Kidney (tissue), 14 donors: Measurements from ENCODE around the gene RIN3. TPM values are rescaled to one million over a fixed set of nuclear protein-coding genes. Genes with fewer than 3 reads are reported as not detected.

Source experiments
- DNase-seq, 5 donors: peaks; one replicate each; pipeline ENCODE4 v3.0.0-alpha.2; 2013 to 2020
- FAIRE-seq: peaks from 2 replicates; lab custom pipeline; 2012; peaks lifted over from hg19 to GRCh38; lab: Jason Lieb, UNC
- H3K27ac ChIP-seq, 2 donors: one replicate each; pipeline ENCODE4 v1.7.0; 2013; ENCODE audit warnings: low read depth in 2 of 2, low read length in 2 of 2, inconsistent platforms in 1 of 2
- H3K27me3 ChIP-seq: one replicate; pipeline ENCODE4 v1.7.1; 2013; ENCODE audit warnings: low read length, inconsistent platforms; ENCODE audit not compliant: control insufficient read depth, insufficient read depth
- H3K36me3 ChIP-seq, 3 donors: one replicate each; pipeline versions ENCODE4 v1.7.0 to v1.7.1; 2013; ENCODE audit warnings: low read length in 3 of 3, control low read depth in 1 of 3, inconsistent platforms in 1 of 3; ENCODE audit not compliant: insufficient read depth in 3 of 3, control insufficient read depth in 2 of 3
- H3K4me1 ChIP-seq, 3 donors: one replicate each; pipeline versions ENCODE4 v1.7.0 to v1.7.1; 2013; ENCODE audit warnings: low read length in 3 of 3, inconsistent platforms in 1 of 3, low read depth in 1 of 3; ENCODE audit not compliant: control insufficient read depth in 2 of 3, insufficient read depth in 2 of 3
- H3K4me3 ChIP-seq, 3 donors: one replicate each; pipeline versions ENCODE4 v1.7.0 to v1.8.1; 2013; ENCODE audit warnings: low read length in 3 of 3, control low read depth in 1 of 3, inconsistent platforms in 1 of 3
- H3K9ac ChIP-seq, 3 donors: one replicate each; pipeline versions ENCODE4 v1.7.0 to v1.7.1; 2013; ENCODE audit warnings: low read length in 3 of 3, control low read depth in 1 of 3, inconsistent platforms in 1 of 3
- H3K9me3 ChIP-seq, 3 donors: one replicate each; pipeline versions ENCODE4 v1.7.0 to v1.7.1; 2013; ENCODE audit warnings: low read length in 3 of 3, control low read depth in 1 of 3, inconsistent platforms in 1 of 3; ENCODE audit not compliant: control insufficient read depth in 2 of 3, insufficient read depth in 1 of 3
- intact Hi-C: fragments of 100-400 bp; cut with DNase I; formaldehyde crosslinking; loops from one replicate; pipeline ENCODE4 v1.11.1; 2022
- polyA plus RNA-seq: library from polyadenylated mRNA; stranded (reverse); fragments of 350-450 nt; fragmentation: Illumina TruSeq; extraction: RNeasy Lipid Tissue Mini Kit (QIAGEN cat#74804); gene quantifications from one replicate; pipeline ENCODE4 v1.2.3, GENCODE V29; 2014; ENCODE audit warnings: low read depth, low replicate concordance; ENCODE audit not compliant: insufficient read depth
- total RNA-seq: library from RNA; stranded (reverse); fragmentation: NEBNext Ultra II Directional; extraction: Animal tissue kit (Norgen Biotek cat#: 25700); gene quantifications from one replicate; pipeline ENCODE4 v1.2.1, GENCODE V29; 2021
- TF ChIP-seq, protein P1 (sequence below): IDR thresholded peaks from 3 replicates; pipeline ENCODE4 v1.5.1; 2012; ENCODE audit warnings: mild to moderate bottlenecking, moderate library complexity, borderline replicate concordance; ENCODE audit not compliant: insufficient read depth; ENCODE audit errors: extremely low read depth
- donor health status: control.
- donor health status: control.
- donor health status: control.
- donor health status: control.
- donor health status: control.
- donor health status: DM: yes; HTN: yes; CAD: no.
- donor health status: Normal renal cell carcinoma (clear cell type).

RIN3 gene
- total and polyA plus RNA-seq, 2 donors from 2014 or later = 7.1 to 30.4 TPM

GRCh38 chr14:92716131-92716530, 202.6 kb downstream of the RIN3 start:
- intact Hi-C loops = loop anchor here (10.0 kb wide), 1 partner anchor 69 kb away; no protein-coding TSS in a partner anchor
- no peak overlapping the region for H3K9ac ChIP-seq
- TF ChIP-seq, protein P1, sequence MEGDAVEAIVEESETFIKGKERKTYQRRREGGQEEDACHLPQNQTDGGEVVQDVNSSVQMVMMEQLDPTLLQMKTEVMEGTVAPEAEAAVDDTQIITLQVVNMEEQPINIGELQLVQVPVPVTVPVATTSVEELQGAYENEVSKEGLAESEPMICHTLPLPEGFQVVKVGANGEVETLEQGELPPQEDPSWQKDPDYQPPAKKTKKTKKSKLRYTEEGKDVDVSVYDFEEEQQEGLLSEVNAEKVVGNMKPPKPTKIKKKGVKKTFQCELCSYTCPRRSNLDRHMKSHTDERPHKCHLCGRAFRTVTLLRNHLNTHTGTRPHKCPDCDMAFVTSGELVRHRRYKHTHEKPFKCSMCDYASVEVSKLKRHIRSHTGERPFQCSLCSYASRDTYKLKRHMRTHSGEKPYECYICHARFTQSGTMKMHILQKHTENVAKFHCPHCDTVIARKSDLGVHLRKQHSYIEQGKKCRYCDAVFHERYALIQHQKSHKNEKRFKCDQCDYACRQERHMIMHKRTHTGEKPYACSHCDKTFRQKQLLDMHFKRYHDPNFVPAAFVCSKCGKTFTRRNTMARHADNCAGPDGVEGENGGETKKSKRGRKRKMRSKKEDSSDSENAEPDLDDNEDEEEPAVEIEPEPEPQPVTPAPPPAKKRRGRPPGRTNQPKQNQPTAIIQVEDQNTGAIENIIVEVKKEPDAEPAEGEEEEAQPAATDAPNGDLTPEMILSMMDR = no peak
- H3K27me3 ChIP-seq = no peaks in the 10 kb centered on the region
- H3K9me3 ChIP-seq = no peaks in the 10 kb centered on the region
- H3K27ac ChIP-seq = no peak overlapping the region
- DNase-seq (no peak), FAIRE-seq (no peak)
- no peak overlapping the region for H3K4me3 ChIP-seq
- H3K4me1 ChIP-seq = no peaks in the 10 kb centered on the region
- peaks cover 0 to 27% (median 15%) of the 10 kb centered on the region in 3 donors for H3K36me3 ChIP-seq

- H3K4me3 ChIP-seq = no peak overlapping the region
- no peak overlapping the region for H3K9ac ChIP-seq
- no peak for FAIRE-seq
These were observed 204.0 kb downstream of the RIN3 start for GRCh38 chr14:92717571-92718042.

DNA sequence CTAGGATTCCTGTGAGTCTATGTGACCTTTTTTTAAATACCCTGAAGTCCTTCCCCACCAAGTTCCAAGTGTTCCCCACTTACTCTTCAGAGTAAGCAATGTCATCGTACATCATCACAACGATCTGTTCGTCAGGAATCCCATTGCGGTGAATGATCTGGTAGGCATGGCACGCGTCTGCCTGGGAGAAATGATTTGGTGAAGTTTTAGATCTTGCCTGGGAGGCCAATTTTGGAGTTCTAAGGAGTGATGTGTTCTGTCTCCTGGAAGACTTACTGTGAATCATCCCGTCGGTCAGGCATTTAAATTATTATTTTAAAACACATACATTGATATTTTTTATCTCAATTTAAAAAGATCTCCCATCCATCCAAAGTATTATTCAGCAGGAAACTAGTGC, 205.1 kb downstream of the RIN3 start:
- Histone ChIP-seq H3K36me3 (peaks cover 0 to 21% (median 5%) of the 10 kb centered on the region in 3 donors), H3K9ac (no peak overlapping the region), H3K4me1 (no peaks in the 10 kb centered on the region), H3K27ac (no peak overlapping the region), H3K9me3 (no peaks in the 10 kb centered on the region), H3K27me3 (no peaks in the 10 kb centered on the region), H3K4me3 (no peak overlapping the region)
- intact Hi-C loops = loop anchor here (10.0 kb wide), 1 partner anchor 66 kb away; no protein-coding TSS in a partner anchor
- FAIRE-seq (no peak), DNase-seq (no peak)
- TF ChIP-seq, protein P1 = no peak

More at GRCh38 chr14:92717571-92718042, 204.0 kb downstream of the RIN3 start:
- TF ChIP-seq, protein P1 = no peak
- H3K4me1 ChIP-seq = no peaks in the 10 kb centered on the region
- no peaks in the 10 kb centered on the region for H3K9me3 ChIP-seq
- intact Hi-C loops = loop anchor here (10.0 kb wide), 1 partner anchor 67 kb away; no protein-coding TSS in a partner anchor
- no peak overlapping the region for H3K27ac ChIP-seq
- peaks cover 0 to 25% (median 5%) of the 10 kb centered on the region in 3 donors for H3K36me3 ChIP-seq
- DNase-seq = no peak
- no peaks in the 10 kb centered on the region for H3K27me3 ChIP-seq
